Liver (tissue), 9 donors: Measurements from ENCODE around the gene HRC. TPM values are rescaled to one million over a fixed set of nuclear protein-coding genes. Genes with fewer than 3 reads are reported as not detected.

Experiments used
- DNase-seq: peaks from one replicate; pipeline ENCODE4 v3.0.0-alpha.2; 2017; ENCODE audit warnings: low spot score
- H3K27ac ChIP-seq, 2 donors: one replicate each; pipeline ENCODE4 v1.7.0; 2013; ENCODE audit warnings: inconsistent platforms in 2 of 2, low read length in 2 of 2, control low read depth in 1 of 2, low read depth in 1 of 2, mild to moderate bottlenecking in 1 of 2
- H3K27me3 ChIP-seq, 4 donors: one replicate each; pipeline versions ENCODE4 v1.6.1 to v1.7.0; 2013; ENCODE audit warnings: low read length in 3 of 4, inconsistent platforms in 1 of 4, mild to moderate bottlenecking in 1 of 4, moderate library complexity in 1 of 4; ENCODE audit not compliant: control insufficient read depth in 4 of 4, insufficient read depth in 4 of 4
- H3K36me3 ChIP-seq, 4 donors: one replicate each; pipeline versions ENCODE4 v1.6.1 to v1.7.0; 2013; ENCODE audit warnings: low read length in 3 of 4, mild to moderate bottlenecking in 3 of 4, low read depth in 1 of 4, moderate library complexity in 1 of 4; ENCODE audit not compliant: control insufficient read depth in 4 of 4, insufficient read depth in 3 of 4
- H3K4me1 ChIP-seq, 4 donors: one replicate each; pipeline versions ENCODE4 v1.6.1 to v1.7.0; 2013; ENCODE audit warnings: low read length in 3 of 4, mild to moderate bottlenecking in 3 of 4, moderate library complexity in 1 of 4; ENCODE audit not compliant: control insufficient read depth in 4 of 4, insufficient read depth in 4 of 4
- H3K4me3 ChIP-seq, 3 donors: one replicate each; pipeline versions ENCODE4 v1.6.1 to v1.7.0; 2013; ENCODE audit warnings: low read length in 3 of 3, control low read depth in 1 of 3, low read depth in 1 of 3, mild to moderate bottlenecking in 1 of 3
- H3K9ac ChIP-seq, 2 donors: one replicate each; pipeline ENCODE4 v1.7.0; 2013; ENCODE audit warnings: low read length in 2 of 2, mild to moderate bottlenecking in 2 of 2, moderate library complexity in 2 of 2, control low read depth in 1 of 2, low read depth in 1 of 2
- H3K9me3 ChIP-seq, 4 donors: one replicate each; pipeline versions ENCODE4 v1.6.1 to v1.7.0; 2013; ENCODE audit warnings: low read length in 3 of 4; ENCODE audit not compliant: control insufficient read depth in 4 of 4
- ATF3 ChIP-seq: IDR thresholded peaks from 2 replicates; pipeline ENCODE4 v1.6.1; 2016; ENCODE audit warnings: antibody characterized with exemption
- EGR1 ChIP-seq, 2 donors: IDR thresholded peaks; 2 replicates each; pipeline ENCODE4 v1.6.1; 2016 to 2018; ENCODE audit warnings: antibody characterized with exemption in 2 of 2, low read depth in 2 of 2
- FOXA1 ChIP-seq: IDR thresholded peaks from 2 replicates; pipeline ENCODE4 v1.6.1; 2016; ENCODE audit warnings: antibody characterized with exemption
- FOXA2 ChIP-seq: IDR thresholded peaks from 2 replicates; pipeline ENCODE4 v1.6.1; 2016; ENCODE audit warnings: antibody characterized with exemption
- GABPA ChIP-seq, 2 donors: IDR thresholded peaks in 1 of 2; conservative IDR thresholded peaks in 1 of 2; 2 replicates each; pipeline ENCODE4 v1.6.1; 2016; ENCODE audit warnings: antibody characterized with exemption in 2 of 2, mild to moderate bottlenecking in 1 of 2, moderate library complexity in 1 of 2
- HNF4A ChIP-seq, 2 donors: conservative IDR thresholded peaks; 2 replicates each; pipeline ENCODE4 v1.6.1; 2016; ENCODE audit warnings: antibody characterized with exemption in 2 of 2, mild to moderate bottlenecking in 2 of 2
- HNF4G ChIP-seq: IDR thresholded peaks from 2 replicates; pipeline ENCODE4 v1.6.1; 2016; ENCODE audit warnings: antibody characterized with exemption
- JUND ChIP-seq, 2 donors: IDR thresholded peaks; 2 replicates each; pipeline ENCODE4 v1.6.1; 2016; ENCODE audit warnings: antibody characterized with exemption in 2 of 2
- MAX ChIP-seq: IDR thresholded peaks from 2 replicates; pipeline ENCODE4 v1.6.1; 2016; ENCODE audit warnings: antibody characterized with exemption
- NR2F2 ChIP-seq: IDR thresholded peaks from 2 replicates; pipeline ENCODE4 v1.6.1; 2016; ENCODE audit warnings: antibody characterized with exemption
- RAD21 ChIP-seq, 2 donors: IDR thresholded peaks; 2 replicates each; pipeline ENCODE4 v1.6.1; 2016; ENCODE audit warnings: antibody characterized with exemption in 2 of 2, mild to moderate bottlenecking in 2 of 2
- REST ChIP-seq: IDR thresholded peaks from 2 replicates; pipeline ENCODE4 v1.6.1; 2016; ENCODE audit warnings: antibody characterized with exemption, mild to moderate bottlenecking
- RXRA ChIP-seq, 2 donors: IDR thresholded peaks; 2 replicates each; pipeline ENCODE4 v1.6.1; 2017 to 2018; ENCODE audit warnings: antibody characterized with exemption in 2 of 2, mild to moderate bottlenecking in 1 of 2
- SP1 ChIP-seq: IDR thresholded peaks from 2 replicates; pipeline ENCODE4 v1.6.1; 2018; ENCODE audit warnings: antibody characterized with exemption, mild to moderate bottlenecking
- TAF1 ChIP-seq: conservative IDR thresholded peaks from 2 replicates; pipeline ENCODE4 v1.6.1; 2016; ENCODE audit warnings: antibody characterized with exemption, mild to moderate bottlenecking
- YY1 ChIP-seq: IDR thresholded peaks from 2 replicates; pipeline ENCODE4 v1.6.1; 2016; ENCODE audit warnings: antibody characterized with exemption, mild to moderate bottlenecking
- WGBS: extraction: QIAGEN DNeasy Blood & Tissue Kit; methylation state at CpG from one replicate; pipeline ENCODE4 v1.1.7; 2013; 5-methylcytosine and 5-hydroxymethylcytosine counted together
- polyA plus RNA-seq, 2 donors: library from polyadenylated mRNA; stranded (reverse) in 1 of 2; unstranded in 1 of 2; fragments of 200-250 nt in 1 of 2; fragments of >200 nt in 1 of 2; fragmentation: Nextera tagmentation in 1 of 2; extraction: Ambion mirVana in 1 of 2; gene quantifications; one replicate each; pipeline versions ENCODE4 v1.2.1 to v1.2.3, GENCODE V29; 2013 to 2015
- total RNA-seq, 2 donors: library from RNA; depleted of rRNA; stranded (reverse); fragments of >200 nt; gene quantifications; one replicate each; pipeline ENCODE4 v1.2.3, GENCODE V29; 2014
- donor health status: healthy.
- donor health status: healthy.
- donor health status: healthy.
- donor health status: healthy.
- donor health status: healthy.

HRC gene
- total and polyA plus RNA-seq, 4 donors, result 0.25 to 1.2 (median 0.84) TPM

GRCh38 chr19:49118565-49119410 is 36.4 kb downstream of the HRC start, which contains the start of gene C19orf73 (continued):
- TF ChIP-seq REST, result peak; percentile 95
- TF ChIP-seq HNF4A (conservative IDR thresholded peaks at IDR 0.05), result peak; percentile 36 to 51
- no peak for TF ChIP-seq FOXA2
- no peak for TF ChIP-seq GABPA (IDR thresholded peaks at IDR 0.05 in 1 of 2, conservative IDR thresholded peaks at IDR 0.05 in 1 of 2)
- TF ChIP-seq MAX, result no peak
- no peak for TF ChIP-seq FOXA1
- TF ChIP-seq TAF1, result no peak
- no peak for TF ChIP-seq ATF3
- TF ChIP-seq YY1, result peak; percentile 25

- Histone ChIP-seq H3K9me3 (no peaks in the 10 kb centered on the region), H3K27ac (peak overlapping the region; percentile 97 to 100), H3K4me1 (peaks cover 11 to 43% (median 27%) of the 10 kb centered on the region in 4 donors), H3K4me3 (peak overlapping the region; percentile 50 to 57 (median 50)), H3K27me3 (no peaks in the 10 kb centered on the region), H3K9ac (peak overlapping the region; percentile 14 to 48), H3K36me3 (no peaks in the 10 kb centered on the region)
- TF ChIP-seq GABPA (IDR thresholded peaks at IDR 0.05 in 1 of 2, conservative IDR thresholded peaks at IDR 0.05 in 1 of 2) (no peak), MAX (no peak), NR2F2 (no peak), YY1 (no peak), JUND (IDR thresholded peaks at IDR 0.05) (no peak), SP1 (no peak), TAF1 (no peak), EGR1 (IDR thresholded peaks at IDR 0.05; ENCODE audit: low read depth in 2 of 2) (no peak), HNF4G (no peak), FOXA2 (no peak)
- WGBS, result 67% methylated on average over 26 of the region's 26 CpGs
- no peak for DNase-seq
Observed at GRCh38 chr19:49117677-49118564, 37.3 kb downstream of the HRC start.

- H3K27me3 ChIP-seq, result no peaks in the 10 kb centered on the region
- WGBS, result 47% methylated on average over 1 of the region's 1 CpG
- H3K4me1 ChIP-seq, result peaks cover 11 to 43% (median 27%) of the 10 kb centered on the region in 4 donors
- no peak overlapping the region for H3K4me3 ChIP-seq
- no peaks in the 10 kb centered on the region for H3K9me3 ChIP-seq
- H3K9ac ChIP-seq, result no peak overlapping the region
- no peak for TF ChIP-seq HNF4A (conservative IDR thresholded peaks at IDR 0.05)
- no peak for TF ChIP-seq RAD21 (IDR thresholded peaks at IDR 0.05)
- no peak for TF ChIP-seq SP1
- TF ChIP-seq RXRA (IDR thresholded peaks at IDR 0.05), result no peak
- TF ChIP-seq GABPA (IDR thresholded peaks at IDR 0.05 in 1 of 2, conservative IDR thresholded peaks at IDR 0.05 in 1 of 2), result no peak
- no peak for TF ChIP-seq NR2F2
- no peak for DNase-seq
- H3K36me3 ChIP-seq, result no peaks in the 10 kb centered on the region
- no peak overlapping the region for H3K27ac ChIP-seq
Observed at GRCh38 chr19:49116544-49116943, 38.7 kb downstream of the HRC start.
